ENCODE results near the gene CCL17. TPM values are rescaled to one million over a fixed set of nuclear protein-coding genes. Genes with fewer than 3 reads are reported as not detected.
"Not testable (repeated sequence)": the region's sequence is repeated elsewhere in the genome, so short reads cannot be mapped to it uniquely, and the experiment has no call there.

The CCL17 gene
- total and polyA plus RNA-seq, 12 donors: 0.35 to 1.0 TPM; not detected in 10

DNA sequence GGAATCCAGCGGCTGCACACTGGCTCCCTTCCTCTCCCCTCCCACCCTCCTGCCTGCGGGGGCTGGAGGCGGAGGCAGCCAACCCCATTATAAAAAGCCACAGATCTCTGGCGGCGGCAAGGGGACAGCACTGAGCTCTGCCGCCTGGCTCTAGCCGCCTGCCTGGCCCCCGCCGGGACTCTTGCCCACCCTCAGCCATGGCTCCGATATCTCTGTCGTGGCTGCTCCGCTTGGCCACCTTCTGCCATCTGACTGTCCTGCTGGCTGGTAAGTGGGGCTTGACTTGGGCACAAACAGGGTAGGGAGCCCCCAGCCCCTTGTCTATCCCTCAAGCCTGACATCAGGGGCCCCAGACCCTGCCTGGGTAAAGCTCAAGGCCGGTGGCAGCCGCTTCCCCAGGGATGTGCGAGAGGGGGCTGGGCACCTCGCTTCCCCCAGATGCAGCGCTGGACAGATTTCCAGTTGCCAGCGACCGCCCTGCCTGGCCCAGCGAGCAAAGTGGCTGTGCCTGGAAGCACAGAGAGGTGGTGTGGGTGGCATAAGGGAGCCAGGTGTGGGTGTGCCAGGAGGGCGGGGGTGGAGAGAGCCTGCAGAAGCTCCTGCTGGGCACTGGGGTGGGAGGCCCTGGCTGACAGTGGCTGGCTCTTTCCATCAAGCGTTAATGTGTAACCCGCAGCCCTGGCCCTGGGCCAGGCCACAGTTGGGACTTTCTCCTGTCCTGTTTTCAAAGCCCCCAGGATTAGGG lies 32.0 kb upstream of the CCL17 start, which contains the start of gene CX3CL1:
Gene CX3CL1, plus strand, starts transcription at position 119 of the 745 bp plus-strand sequence. Its CDS starts 79 bp downstream, at position 198.
- H3K27me3 ChIP-seq: no peaks in the 10 kb centered on the region
- WGBS, 2 donors: 10 to 15% methylated on average over 23 of the region's 23 CpGs
- DNase-seq: peak; percentile 64 to 83
- peak within 1 kb of the TSS; percentile 42 to 83 (median 70) for H3K4me3 ChIP-seq
- intact Hi-C loops (cut with DNase I): loop anchor here in 6 of 10 donors (1.0 to 5.0 kb wide), 7 partner anchors 38 to 72 kb away; no protein-coding TSS in a partner anchor
- TF ChIP-seq, protein P1, sequence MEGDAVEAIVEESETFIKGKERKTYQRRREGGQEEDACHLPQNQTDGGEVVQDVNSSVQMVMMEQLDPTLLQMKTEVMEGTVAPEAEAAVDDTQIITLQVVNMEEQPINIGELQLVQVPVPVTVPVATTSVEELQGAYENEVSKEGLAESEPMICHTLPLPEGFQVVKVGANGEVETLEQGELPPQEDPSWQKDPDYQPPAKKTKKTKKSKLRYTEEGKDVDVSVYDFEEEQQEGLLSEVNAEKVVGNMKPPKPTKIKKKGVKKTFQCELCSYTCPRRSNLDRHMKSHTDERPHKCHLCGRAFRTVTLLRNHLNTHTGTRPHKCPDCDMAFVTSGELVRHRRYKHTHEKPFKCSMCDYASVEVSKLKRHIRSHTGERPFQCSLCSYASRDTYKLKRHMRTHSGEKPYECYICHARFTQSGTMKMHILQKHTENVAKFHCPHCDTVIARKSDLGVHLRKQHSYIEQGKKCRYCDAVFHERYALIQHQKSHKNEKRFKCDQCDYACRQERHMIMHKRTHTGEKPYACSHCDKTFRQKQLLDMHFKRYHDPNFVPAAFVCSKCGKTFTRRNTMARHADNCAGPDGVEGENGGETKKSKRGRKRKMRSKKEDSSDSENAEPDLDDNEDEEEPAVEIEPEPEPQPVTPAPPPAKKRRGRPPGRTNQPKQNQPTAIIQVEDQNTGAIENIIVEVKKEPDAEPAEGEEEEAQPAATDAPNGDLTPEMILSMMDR (IDR thresholded peaks at IDR 0.05): peak in 7 of 9 donors; percentile 24 to 64 (median 39)
- no peaks in the 10 kb centered on the region for H3K9me3 ChIP-seq
- peak within 1 kb of the TSS; percentile 72 to 97 (median 94) for H3K27ac ChIP-seq
- H3K36me3 ChIP-seq: no peaks in the 10 kb centered on the region
- ATAC-seq: peak; percentile 70 to 95 (median 89)
- peaks cover 0 to 59% (median 25%) of the 10 kb centered on the region in 9 donors for H3K4me1 ChIP-seq

DNA sequence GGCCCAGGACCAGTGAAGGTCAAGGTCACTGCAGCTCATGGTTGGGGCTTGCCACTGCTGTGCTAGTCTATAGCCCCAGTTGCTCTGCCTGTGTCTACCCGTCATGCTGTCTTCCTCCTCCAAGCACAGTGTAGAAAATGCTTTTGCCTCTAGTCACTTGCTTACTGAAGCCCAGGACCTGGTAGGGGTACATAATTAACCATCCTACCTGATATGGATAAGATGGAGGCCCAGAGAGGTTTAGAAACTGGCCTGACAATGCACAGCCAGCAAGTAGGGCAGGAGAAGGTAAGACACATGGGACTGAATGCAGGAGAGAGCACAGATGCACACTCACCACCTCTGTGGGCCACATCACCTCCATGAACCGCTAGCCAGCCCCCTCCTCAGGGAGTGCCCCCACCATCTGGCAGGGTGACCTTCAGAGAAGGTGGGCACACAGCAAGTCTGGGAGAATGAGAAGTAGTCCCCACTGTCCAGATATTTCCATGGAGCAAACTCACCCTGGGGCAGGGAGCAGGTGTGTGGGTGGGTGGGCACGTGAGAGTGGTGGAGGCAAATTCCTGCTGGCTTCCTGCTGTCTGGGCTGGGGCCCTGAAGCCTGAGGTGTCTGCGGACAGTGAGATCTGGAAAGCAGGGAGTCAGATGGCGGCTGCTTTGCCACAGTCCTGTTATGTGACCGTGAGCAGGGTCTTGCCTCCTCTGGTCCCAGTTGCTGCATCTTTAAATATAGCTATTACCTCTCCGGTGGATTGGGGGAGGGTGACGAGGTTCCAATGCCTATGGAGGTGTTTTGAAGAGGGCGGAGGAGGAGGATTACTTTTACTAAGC lies 31.2 kb upstream of the CCL17 start:
- H3K4me1 ChIP-seq: peaks cover 0 to 59% (median 29%) of the 10 kb centered on the region in 9 donors
- peaks cover 0 to 2% (median 0%) of the 10 kb centered on the region in 9 donors for H3K36me3 ChIP-seq
- no peaks in the 10 kb centered on the region for H3K9me3 ChIP-seq
- 58 to 62% methylated on average over 9 of the region's 9 CpGs for WGBS, 2 donors
- peak overlapping the region; percentile 42 to 83 (median 70) for H3K4me3 ChIP-seq
- intact Hi-C loops (cut with DNase I): loop anchor here in 6 of 10 donors (2.0 to 5.0 kb wide), 6 partner anchors 39 to 71 kb away; no protein-coding TSS in a partner anchor
- no peaks in the 10 kb centered on the region for H3K27me3 ChIP-seq
- TF ChIP-seq, protein P1 (IDR thresholded peaks at IDR 0.05): no peak
- peak in 5 of 8 donors; percentile 5 to 25 (median 16) for ATAC-seq
- H3K27ac ChIP-seq: peak overlapping the region; percentile 72 to 97 (median 94)
- DNase-seq: no peak

DNA sequence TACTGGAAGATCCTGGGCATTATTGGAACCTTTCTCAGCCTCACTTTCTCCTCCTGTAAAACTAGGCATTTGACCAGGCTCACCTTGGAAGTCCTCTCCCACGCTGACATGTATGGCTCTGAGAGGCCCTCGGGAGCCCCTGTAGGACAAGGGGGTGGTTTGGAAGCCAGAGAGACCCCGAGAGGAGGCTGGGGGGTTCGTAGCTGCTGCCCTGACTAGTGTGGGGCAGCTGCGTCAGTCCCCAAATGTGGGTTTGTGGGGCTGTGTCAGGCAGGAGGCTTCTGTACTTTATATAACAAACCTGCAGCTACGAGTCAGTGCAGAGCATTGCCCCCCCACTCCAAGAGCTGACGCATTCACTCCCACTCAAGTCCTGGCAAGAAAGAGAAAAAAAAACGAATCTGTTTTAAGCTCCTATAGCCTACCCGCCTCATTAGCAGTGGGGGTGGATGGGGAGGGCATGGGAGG lies 30.5 kb upstream of the CCL17 start:
- TF ChIP-seq, protein P1 (IDR thresholded peaks at IDR 0.05): no peak
- ATAC-seq (peak in 4 of 8 donors; percentile 2 to 21 (median 18)), DNase-seq (no peak)
- H3K27ac ChIP-seq: peak overlapping the region; percentile 72 to 97 (median 94)
- H3K36me3 ChIP-seq: peaks cover 0 to 8% (median 0%) of the 10 kb centered on the region in 9 donors
- peak overlapping the region; percentile 42 to 83 (median 70) for H3K4me3 ChIP-seq
- H3K9me3 ChIP-seq: no peaks in the 10 kb centered on the region
- intact Hi-C loops (cut with DNase I): loop anchor here in 5 of 10 donors (5.0 kb wide), 3 partner anchors 43 to 72 kb away; no protein-coding TSS in a partner anchor
- no peaks in the 10 kb centered on the region for H3K27me3 ChIP-seq
- WGBS, 2 donors: 51 to 55% methylated on average over 9 of the region's 9 CpGs
- H3K4me1 ChIP-seq: peaks cover 0 to 64% (median 31%) of the 10 kb centered on the region in 9 donors

DNA sequence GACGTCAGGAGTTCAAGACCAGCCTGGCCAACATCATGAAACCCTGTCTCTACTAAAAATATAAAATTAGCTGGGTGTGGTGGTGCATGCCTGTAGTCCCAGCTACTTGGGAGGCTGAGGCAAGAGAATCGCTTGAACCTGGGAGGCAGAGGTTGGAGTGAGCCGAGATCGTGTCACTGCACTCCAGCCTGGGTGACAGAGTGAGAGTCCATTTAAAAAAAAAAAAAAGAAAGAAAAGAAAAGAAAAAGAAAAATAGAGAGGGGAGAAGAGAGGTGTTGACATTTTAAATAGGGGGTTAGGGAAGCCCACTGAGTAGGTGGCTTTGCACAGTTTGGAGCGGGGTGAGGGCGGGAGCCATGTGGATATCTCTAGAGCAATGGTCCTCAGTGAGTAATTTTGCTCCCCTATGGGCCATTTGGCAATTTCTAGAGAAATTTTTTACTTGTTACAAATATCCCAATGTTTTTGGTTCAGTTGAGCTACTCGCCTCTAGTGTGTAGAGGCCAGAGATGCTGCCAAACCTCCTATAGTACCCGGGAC lies 29.6 kb upstream of the CCL17 start:
- ATAC-seq, H3K9me3 ChIP-seq, DNase-seq, H3K27me3 ChIP-seq: not testable (repeated sequence)
- peak overlapping the region in 8 of 10 donors; percentile 55 to 83 (median 70) for H3K4me3 ChIP-seq
- 78 to 86% methylated on average over 8 of the region's 8 CpGs for WGBS, 2 donors
- intact Hi-C loops (cut with DNase I): loop anchor here in 5 of 10 donors (5.0 kb wide), 3 partner anchors 42 to 73 kb away; no protein-coding TSS in a partner anchor
- H3K36me3 ChIP-seq: peaks cover 0 to 16% (median 0%) of the 10 kb centered on the region in 9 donors
- H3K27ac ChIP-seq: peak overlapping the region in 5 of 10 donors; percentile 22 to 97 (median 95)
- peaks cover 6 to 73% (median 38%) of the 10 kb centered on the region in 9 donors for H3K4me1 ChIP-seq

All from heart right ventricle (tissue), 16 donors.